GM18907 (cell line): ENCODE data around the gene MAP3K14.

Source experiments
- ATAC-seq: cut with Tn5 transposase; IDR thresholded peaks from one replicate; pipeline ENCODE4 v1.9.1; 2021; ENCODE audit warnings: mild to moderate bottlenecking, moderate library complexity; ENCODE audit not compliant: unreplicated experiment

MAP3K14 gene

DNA sequence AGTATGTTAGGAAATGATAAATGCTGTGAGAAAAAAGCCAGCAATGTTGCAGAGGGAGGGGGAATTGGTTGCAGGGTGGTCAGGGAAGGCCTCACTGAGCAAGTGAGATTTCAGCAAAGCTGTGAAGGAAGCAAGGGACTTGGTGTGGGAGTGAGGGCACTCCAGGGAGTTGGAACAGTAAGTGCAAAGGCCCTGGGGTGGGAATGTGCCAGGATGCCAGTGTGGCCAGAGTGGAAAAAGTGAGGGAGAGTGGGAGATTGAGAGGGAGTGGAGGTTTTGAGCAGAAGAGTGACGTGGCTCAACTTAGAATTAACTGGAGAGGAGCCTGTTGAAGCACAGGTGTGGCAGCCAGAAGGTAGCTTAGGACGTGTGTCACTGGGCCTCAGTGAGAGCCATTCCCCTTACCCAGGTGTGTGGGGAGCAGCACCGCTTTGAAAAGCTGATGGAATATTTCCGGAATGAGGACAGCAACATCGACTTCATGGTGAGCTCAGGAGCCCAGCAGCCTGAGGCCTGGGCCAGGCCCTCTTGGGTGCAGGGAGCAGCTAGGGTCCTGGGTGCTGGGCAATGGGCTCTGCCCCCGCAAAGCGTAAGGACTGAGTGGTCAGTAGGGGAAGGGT, 78.6 kb downstream of the MAP3K14 start:
- no peak for ATAC-seq

DNA sequence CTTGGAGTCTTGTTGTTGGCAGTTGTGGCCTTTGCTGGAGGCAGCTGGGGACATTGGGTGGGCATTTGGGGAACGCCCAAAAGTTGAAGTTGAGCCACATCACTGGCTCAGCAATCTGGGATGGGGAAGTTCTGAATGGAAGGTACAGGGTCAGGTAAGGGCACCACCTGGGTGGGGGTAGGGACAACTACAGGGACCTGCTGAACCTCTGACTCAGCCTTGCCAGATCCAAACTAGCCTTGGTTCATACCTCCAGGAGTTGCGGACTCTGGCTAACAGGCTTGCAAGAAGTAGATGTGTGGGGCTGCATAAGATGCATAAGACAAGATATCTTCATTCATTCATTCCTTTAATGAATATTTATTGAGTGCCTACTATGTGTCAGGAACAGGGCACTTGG, 79.1 kb downstream of the MAP3K14 start:
- ATAC-seq, result no peak

DNA sequence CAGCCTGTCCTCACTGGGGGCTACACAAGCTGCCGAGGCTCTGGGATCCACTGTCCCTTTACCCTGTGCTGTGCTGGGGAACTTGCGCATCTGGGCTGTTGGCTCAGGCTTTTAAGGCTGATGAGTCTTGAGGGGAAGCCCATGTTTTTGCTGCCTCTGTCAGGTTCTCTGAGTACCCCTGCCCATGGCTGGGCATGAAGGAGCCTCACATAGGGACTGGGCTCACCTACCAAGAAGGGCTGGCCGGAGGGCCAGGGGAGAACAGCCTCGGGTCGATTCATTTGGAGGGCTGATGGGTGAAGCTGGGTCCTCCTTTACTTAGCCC, 80.6 kb downstream of the MAP3K14 start:
- ATAC-seq, result no peak

DNA sequence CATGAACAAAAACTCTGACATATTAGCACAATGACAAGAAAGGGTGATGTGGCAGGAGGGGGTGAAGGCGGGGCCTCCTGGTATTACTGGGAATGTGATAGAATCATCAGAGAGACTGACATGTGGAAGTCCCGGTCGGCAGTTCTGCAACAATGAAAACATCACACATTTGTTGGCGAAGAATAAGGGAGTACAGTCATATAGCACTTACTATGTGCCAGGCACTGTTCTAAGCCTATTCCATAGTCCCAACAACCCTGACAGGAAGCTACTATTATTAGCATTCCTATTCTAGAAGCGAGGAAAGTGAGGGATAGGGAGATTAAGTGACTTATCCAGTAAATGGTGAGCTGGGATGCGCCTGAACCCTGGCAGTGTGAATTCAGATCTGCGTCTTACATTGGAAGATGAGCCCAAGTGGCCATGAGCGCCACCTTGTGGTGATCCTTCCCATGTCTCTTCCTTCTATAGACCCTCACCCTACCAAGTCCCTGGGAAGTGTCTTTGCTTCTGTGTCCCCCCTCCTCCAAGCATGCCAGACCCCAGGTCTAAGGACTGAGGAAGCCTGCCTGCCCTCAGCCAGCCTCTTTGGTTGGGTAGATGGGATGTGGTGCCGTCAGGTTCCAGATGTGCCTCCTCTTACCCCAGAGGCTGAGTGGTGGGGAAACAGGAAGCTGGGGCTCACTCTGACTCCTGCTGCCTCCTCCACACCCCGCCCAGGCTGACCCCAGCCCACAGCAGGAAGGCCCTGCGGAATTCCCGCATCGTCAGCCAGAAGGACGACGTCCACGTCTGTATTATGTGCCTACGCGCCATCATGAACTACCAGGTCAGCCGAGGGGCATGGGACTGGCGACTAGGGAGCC, 81.2 kb downstream of the MAP3K14 start:
- no peak for ATAC-seq

DNA sequence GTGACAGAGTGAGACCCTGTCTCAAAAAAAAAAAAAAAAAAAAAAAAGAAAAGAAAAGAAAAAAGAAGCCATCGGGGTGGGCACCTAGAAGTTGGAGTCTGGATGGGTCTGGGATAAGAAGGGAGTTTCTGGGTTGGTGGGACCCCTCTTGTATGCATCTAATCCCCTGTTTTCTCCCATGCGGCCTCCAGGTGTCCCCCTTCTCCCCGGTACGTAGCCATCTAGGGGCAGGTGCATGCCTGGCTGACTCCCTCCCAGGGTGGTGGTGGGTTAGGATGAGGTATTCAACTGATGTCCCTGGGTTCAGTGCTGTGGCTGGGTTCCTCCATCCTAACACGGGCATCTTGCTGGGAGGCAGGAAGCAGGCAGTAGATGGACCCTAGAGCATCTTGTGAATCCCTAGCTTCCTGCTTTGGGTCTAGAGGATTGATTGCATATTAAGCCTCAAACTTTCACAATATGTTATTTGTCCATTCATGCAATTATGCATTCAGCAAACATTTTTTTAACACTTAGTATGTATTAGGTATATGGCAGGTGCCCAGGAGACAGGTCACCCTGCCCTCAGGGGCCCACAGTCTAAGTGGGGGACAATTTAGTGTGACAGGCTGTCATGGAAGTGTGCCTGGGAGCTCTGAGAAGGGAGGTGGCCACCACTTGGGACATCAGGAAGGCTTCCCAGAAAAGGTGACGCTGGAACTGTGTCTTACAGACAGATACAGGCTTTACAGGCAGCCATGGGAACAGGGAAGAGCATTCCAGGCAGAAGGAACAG, 82.0 kb downstream of the MAP3K14 start:
- ATAC-seq, result no peak

DNA sequence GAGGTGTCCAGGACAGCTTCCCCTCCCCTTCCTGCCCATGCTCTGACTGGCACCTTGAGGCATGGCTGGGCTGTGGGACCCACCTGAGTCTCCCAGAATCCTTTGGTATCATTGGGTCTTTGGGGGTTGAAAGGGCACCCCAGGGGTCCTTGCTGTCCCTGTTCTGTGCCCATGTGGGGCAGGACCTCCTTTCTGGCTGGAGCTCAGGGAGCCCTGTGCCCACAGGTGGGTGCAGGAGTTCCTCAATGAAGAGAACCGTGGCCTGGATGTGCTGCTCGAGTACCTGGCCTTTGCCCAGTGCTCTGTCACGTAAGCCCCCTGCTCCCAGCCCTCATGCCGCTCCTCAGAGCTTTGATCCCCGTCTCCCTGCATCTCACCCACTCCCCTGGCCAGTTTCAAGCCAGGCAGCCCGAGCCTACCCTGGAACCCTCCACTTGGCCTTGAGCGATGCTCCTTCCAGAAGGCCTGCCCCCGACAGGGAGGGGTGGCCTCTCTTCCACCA, 83.3 kb downstream of the MAP3K14 start:
- ATAC-seq, result no peak

DNA sequence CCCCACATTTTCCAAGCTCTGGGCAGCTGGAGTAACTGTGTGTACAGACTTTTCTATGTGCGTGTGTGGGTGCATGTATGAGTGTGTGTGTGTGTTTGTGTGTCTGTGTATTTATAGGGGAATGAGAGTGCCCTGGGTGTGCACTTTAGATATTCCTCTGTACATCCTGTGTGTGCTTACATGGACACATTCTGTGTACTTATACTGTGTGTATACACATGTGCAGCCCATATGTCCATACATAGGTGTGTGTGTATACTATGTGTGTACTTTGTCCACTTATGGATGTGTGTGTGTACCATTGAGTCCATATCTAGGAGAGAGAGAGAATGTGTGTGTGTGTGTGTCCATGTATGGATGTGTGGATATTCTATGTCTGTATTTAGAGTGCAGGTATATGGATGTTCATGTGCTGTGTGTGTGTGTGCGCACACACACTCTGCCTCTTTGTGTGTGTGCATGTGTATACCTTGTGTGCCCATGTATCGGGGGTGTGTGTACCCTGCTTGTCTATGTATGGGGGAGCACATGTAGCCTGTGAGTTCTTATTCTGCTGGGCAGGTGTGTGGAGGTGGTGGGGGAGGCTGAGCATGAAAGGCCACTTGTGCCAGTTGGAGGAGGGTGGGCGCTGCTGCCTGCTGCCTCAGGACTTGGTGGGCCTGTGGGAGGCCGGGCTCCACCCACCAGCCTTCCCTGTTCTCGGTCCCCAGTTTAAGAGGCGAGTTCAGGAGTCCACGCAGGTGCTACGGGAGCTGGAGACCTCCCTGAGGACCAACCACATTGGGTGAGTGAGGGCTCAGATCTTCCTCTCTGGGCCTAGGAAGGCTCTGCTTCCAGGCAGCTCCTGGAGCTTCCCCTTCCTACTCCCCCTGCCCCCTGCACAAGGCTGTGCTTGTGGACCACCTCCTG, 84.1 kb downstream of the MAP3K14 start:
- ATAC-seq, result no peak

DNA sequence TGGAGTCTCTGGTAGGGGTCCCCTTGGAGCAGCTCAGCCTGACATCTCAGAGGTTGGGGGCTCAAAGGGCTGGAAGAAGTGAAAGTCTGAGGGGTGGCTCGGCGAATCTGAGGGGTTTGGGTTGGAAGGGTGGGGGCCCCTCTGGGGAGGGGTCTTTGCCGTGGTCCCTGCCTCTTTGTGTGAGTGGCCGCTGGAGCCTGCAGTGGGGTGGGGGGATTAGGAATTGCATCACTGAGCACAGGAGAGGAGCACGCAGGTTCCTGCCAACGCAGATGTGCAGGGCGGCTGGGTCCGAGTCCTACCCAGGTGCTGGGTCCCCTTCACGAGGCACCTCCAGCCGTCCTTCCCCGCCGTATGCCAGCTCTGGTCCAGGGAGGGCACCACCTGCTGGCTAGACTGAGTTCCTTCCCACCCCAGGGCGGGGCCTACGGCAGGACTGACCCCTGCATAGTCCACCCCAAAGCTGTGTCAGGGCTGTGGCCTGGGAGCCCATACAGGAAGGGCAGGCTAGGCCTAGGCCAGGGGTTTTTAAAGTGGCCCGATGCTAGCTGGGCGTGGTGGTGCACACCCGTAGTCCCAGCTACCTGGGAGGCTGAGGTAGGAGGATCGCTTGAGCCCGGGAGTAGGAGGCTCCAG, 85.2 kb downstream of the MAP3K14 start:
- ATAC-seq, result no peak

DNA sequence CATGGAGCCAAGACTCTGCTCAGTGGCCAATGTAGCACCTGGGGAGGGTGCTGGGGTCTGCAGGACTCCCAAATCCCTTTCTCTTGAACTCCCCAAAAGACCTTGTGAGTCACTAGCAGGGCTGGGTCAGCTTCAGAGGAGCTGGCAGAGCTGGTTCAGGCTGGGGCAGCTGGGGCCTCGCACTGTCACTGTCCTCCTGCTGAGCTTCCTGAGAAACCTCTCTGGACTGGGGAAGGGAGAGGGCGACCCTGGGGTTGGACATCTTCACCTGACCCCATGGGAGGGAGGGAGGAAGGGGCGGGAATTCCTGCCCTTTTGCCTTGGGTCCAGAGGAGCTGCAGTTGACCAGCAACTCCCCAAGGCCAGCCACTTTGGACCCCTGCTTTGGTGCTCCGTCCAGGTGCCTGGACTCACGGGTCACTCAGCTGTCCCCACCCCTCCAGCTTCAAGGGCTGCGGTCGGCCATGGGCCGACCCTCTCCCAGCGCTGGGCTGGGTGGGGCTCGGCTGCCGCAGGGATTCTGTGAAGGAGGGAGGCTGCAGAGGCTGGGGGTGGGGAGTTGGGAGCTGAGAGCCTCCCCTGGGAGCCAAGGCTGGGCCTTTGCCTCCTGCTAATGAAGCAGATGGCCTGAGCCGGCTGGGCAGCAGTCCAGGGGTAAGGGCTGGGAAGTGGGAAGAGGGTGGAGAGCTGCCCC, 85.9 kb downstream of the MAP3K14 start:
- ATAC-seq, result no peak

DNA sequence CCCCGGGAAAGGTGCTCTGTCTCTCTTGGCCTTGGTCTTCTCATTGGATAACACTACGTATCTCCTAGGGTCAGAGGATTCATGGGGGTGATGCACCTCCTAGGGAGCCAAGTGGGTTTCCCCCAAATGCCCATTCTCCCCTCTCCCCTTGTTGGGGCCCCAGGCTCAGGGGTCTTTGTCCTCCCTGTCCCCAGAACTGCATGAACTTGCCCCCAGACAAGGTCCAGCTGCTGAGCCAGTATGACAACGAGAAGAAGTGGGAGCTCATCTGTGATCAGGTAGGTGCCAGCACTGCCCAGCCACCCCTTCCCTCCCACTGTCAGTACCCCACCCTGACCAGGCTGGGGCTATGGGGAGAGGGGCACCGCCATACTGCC, 86.4 kb downstream of the MAP3K14 start:
- no peak for ATAC-seq

DNA sequence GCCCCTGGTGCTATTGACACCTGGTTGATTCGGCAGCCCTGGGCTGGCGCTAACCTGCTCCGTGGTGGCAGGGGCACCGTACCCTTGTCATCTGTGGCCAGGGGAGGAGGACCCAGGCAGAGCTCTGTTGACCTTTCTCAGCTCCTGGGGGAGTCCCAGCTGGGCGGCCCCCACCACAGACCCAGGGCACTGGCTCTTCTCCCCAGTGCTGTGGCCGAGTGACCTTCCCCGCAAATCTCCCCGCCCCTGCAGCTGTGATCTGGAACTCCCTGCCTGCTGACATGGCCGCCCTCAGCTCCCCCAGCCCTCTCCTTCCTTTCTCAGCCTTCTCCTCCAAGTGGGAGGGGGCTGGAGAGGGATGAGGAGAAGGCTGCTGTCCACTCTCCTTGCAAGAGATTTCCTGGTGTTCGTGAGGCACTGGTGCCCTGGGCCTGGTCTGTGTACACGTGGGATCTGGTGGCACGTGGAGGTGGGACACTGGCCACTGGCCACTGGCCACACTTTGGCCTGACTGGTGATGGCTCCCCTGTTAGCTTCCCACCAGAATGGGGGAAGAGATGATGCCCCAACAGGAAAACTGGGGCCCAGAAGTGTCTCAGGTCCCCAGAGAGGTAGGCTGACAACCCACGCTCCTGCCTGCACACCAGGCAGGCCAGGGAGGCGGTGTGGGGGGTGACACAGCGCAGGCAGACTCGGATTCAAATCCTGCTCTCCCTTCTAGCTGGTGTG, 87.0 kb downstream of the MAP3K14 start:
- ATAC-seq, result no peak

DNA sequence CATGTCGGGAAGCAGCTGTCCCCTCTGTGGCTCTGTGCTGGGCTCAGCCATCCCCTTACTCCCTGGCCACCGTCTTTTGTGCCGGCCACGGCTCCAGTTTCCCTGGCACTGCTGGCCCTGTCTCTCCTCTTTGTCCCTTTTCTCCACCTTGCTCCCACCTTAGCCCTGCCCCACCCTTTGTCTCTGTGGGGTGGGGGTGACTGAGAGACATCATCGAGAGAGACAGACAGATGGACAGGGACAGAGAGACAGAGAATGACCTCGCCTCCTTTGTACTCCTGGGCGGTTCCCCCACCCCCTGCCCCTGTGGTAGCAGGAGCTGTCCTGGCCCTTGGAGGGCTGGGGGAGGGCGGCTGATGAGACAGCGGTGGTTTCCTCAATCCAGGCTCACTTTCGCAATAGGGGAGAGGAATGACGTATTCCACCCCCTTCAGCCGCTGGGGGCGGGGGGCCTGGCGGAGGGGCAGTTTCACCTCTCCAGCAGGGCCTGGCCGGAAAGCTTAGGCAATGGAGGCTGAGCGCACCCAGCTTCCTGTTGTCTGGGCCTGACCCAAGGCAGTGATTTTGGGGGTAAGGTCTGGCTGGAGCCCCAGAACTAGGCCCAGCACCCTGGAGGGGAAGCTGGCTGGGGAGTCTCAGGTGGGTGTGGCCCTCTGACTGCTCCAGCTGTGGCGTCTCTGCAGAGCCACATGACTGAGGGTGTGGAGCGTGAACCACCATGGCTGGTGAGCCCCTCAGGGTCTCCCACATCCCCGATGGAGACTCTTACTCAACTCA, 87.9 kb downstream of the MAP3K14 start:
- peak; percentile 39 for ATAC-seq

DNA sequence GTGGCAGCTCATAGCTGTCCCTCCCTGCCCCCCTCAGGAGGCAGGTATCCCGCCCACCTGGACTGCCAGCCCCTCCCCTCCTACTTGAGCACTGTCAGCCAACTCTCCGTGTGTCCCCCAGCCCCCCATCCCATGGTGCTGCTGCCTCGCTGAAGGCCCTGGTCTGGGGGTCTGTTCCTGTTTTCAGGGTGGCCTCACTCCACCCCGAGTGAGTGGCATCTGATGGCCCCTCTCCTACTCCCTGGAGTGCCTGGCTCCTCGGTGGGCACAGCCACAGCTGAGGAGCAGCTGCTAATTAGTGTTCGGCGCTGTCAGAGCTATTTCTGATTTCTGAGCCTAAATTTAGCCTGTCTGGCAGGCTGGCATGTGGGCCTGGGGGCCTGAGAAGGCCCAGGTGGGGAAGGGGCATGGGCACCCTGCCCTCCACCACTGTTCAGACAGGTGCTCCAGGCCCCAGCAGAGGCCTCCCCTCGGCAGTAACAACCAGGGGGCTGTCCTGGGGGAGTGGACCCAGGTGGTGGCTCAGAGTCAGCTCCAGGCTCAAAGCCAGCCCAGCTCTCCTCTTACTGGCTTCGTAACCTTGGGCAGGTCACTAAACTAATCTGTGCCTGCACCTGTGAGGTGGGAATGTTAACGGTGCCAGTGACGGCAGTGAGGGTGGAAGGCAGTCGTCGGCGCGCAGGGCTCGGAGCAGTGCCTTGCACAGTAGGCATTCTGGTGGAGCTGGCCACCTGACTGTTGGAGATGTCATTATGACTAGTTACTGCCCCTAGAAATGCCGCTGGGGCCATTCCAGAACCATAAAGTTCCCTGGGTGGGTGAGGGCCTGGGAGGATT, 88.7 kb downstream of the MAP3K14 start:
- ATAC-seq, result no peak

DNA sequence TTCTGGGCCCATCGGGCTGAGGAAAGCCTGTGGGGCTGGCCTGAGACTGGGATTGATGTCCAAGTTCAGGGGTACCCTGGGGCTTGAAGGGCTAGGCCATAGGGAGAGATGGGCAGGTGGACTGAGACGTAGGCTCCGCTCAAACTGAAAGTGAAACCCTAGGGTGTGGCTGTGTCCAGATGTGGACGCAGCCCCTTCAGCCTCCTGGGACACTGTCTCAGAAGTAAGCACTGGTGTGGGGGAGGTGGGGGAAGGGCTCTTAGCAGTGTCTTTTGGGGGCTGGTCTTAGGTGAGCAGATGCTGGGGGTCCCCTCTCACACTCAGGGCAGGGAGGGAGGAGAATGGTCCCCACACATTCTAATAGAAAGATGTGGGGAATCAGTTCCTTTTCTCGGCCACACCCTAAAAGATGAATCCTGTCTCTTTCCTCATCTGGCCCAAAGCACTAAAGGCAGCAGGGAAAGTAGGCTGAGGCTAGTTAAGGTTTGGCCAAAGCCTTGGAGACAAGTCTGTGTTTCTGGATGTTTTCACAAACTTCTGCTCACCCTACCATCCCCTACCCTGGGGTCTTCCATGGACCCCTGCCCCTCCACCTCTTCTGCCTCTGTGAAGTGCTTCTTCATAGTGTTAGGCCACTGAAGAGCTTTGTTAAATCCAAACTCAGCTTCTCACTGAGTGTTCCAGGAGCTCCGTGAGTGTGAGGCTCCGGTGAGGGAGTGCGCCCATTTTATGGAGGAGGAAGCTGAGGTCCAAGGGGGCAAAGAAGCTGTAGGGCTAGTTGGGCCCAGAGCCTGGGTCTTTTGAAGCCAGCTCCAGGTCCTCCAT, 89.5 kb downstream of the MAP3K14 start:
- ATAC-seq, result peak; percentile 18

DNA sequence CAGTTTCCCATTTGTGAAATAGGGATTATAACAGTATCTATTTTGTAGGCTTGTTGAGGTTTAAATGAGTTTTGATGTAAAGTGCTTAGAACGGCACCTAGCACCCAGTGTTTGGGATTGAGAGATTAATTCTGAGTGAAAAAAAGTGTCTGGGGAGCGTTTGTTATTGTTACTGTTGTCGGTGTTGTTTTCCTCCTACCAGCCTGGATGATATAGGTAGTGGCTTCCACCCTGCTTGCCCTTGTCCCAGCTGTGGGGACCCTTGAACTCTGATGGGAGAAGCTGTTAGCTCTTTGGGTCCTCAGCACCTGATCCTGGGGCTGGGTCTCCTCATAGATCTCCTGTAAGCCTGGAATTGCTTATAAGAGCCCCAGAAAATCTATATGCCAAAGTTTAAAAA, 90.2 kb downstream of the MAP3K14 start:
- ATAC-seq, result no peak

DNA sequence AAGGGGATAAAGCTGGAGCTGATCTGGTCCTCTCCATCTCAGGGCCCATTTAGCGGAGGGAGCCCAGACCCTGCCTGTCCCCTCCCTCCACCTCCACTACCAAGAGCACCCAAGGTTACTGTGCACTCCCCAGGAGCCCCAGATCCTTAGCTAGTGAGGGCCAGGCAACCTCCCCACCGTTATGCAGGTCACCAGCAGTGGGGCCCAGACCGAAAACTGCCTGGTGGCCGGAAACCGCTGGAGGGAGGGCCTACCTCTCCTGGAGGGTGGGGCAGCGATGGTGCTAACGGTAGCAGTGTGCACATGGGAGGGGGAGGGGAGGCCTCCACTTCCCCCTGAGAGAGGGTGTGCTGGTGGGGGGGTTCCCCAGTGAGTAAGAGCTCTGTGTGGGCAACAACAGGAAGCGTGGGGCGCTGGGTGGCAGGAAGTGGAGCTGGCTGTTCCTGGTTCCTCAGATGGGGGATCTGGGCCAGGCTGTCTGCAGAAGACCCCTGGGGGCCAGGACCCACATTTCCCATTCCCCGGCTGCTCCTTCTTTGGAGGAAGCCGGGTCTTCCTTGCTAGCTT, 90.8 kb downstream of the MAP3K14 start:
- ATAC-seq, result peak; percentile 45
